K562 (cell line): ENCODE data around the gene GNAT3. TPM values are rescaled to one million over a fixed set of nuclear protein-coding genes. Genes with fewer than 3 reads are reported as not detected.

Experiments used
- E2F1 ChIP-seq: sonication (generic); formaldehyde crosslinking; IDR thresholded peaks from 2 replicates; pipeline ENCODE4 v1.8.1; 2023; ENCODE audit warnings: mild to moderate bottlenecking, missing genetic modification reagents, moderate library complexity
- MLLT1 ChIP-seq, 2 experiments: fragments of 450-650 bp; IDR thresholded peaks; 2 replicates each; pipeline ENCODE4 v1.6.1; 2016
- SETDB1 ChIP-seq: IDR thresholded peaks from one replicate; pipeline ENCODE4 v1.6.1; 2012; ENCODE audit warnings: low read length, control low read depth, inconsistent platforms
- SP1 ChIP-seq: sonication (generic); formaldehyde crosslinking; IDR thresholded peaks from 2 replicates; pipeline ENCODE4 v1.8.1; 2022; ENCODE audit warnings: mild to moderate bottlenecking, missing genetic modification reagents
- STAT5B ChIP-seq: fragments of 250-450 bp; sonication (Bioruptor Pico); IDR thresholded peaks from 2 replicates; pipeline ENCODE4 v1.8.0; 2021; ENCODE audit warnings: mild to moderate bottlenecking, inconsistent platforms
- polyA plus RNA-seq, 8 experiments: library from polyadenylated mRNA; depleted of rRNA in 4 of 8; stranded (reverse) in 5 of 8; unstranded in 3 of 8; fragments of >200 nt; fragmentation: Nextera tagmentation in 2 of 8; fragmentation: Illumina TruSeq in 1 of 8; extraction: Ambion mirVana in 2 of 8; extraction: Trizol in 1 of 8; gene quantifications; 2 replicates each; pipeline versions ENCODE4 v1.2.1 to v1.2.3, GENCODE V29; 2011 to 2014; ENCODE audit warnings: inconsistent platforms in 1 of 8, missing spikeins in 1 of 8
- total RNA-seq, 7 experiments: library from RNA; depleted of rRNA in 6 of 7; stranded (reverse); fragments of >200 nt in 6 of 7; fragmentation: Illumina TruSeq in 2 of 7; extraction: Trizol in 2 of 7; gene quantifications; 2 replicates each; pipeline versions ENCODE4 v1.2.1 to v1.2.3, GENCODE V29; 2011 to 2021; ENCODE audit warnings: low replicate concordance in 1 of 7
- TF ChIP-seq, protein P1 (sequence below): sonication (generic); IDR thresholded peaks from 2 replicates; pipeline ENCODE4 v1.6.1; 2016
- TF ChIP-seq, protein P2 (sequence below), 3 experiments: IDR thresholded peaks in 2 of 3; conservative IDR thresholded peaks in 1 of 3; 2 replicates each; pipeline ENCODE4 v1.5.1; 2011 to 2012; ENCODE audit warnings: low read length in 3 of 3, mild to moderate bottlenecking in 3 of 3, control low read depth in 2 of 3, improper control_type of control experiment in 1 of 3, inconsistent platforms in 1 of 3, low read depth in 1 of 3, mixed read lengths in 1 of 3, moderate library complexity in 1 of 3; ENCODE audit not compliant: insufficient read depth in 2 of 3

Gene GNAT3
- total and polyA plus RNA-seq, 9 of the 15 experiments (the other 6 are each of a cell fraction or from before 2014, with no cell fraction given), result not detected

DNA sequence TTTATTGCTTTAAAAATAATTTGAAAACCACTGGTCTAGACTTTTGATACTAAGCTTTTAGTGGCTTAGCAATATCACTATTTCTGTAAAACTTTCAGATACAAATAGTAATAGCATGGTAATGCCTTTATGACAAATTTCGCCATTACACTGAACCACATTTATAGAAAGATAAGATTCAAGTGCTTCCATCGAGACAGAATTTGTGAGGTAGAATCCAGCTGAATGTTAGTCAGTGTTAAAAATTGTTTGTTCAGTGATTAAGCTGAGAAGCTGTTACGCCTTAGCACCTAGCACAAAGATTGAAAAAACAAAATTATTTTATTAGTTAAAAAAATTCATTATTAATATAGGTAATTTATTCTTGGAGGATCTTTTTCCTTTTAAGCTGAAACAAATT is 36.5 kb downstream of the GNAT3 start (continued):
- TF ChIP-seq, protein P1, sequence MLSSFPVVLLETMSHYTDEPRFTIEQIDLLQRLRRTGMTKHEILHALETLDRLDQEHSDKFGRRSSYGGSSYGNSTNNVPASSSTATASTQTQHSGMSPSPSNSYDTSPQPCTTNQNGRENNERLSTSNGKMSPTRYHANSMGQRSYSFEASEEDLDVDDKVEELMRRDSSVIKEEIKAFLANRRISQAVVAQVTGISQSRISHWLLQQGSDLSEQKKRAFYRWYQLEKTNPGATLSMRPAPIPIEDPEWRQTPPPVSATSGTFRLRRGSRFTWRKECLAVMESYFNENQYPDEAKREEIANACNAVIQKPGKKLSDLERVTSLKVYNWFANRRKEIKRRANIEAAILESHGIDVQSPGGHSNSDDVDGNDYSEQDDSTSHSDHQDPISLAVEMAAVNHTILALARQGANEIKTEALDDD, result no peak
- TF ChIP-seq MLLT1 (IDR thresholded peaks at IDR 0.05), result no peak
- TF ChIP-seq E2F1 (CRISPR knock-in tag), result no peak
- TF ChIP-seq STAT5B (CRISPR knock-in tag), result no peak
- TF ChIP-seq SP1 (CRISPR knock-in tag), result no peak
- TF ChIP-seq, protein P2, sequence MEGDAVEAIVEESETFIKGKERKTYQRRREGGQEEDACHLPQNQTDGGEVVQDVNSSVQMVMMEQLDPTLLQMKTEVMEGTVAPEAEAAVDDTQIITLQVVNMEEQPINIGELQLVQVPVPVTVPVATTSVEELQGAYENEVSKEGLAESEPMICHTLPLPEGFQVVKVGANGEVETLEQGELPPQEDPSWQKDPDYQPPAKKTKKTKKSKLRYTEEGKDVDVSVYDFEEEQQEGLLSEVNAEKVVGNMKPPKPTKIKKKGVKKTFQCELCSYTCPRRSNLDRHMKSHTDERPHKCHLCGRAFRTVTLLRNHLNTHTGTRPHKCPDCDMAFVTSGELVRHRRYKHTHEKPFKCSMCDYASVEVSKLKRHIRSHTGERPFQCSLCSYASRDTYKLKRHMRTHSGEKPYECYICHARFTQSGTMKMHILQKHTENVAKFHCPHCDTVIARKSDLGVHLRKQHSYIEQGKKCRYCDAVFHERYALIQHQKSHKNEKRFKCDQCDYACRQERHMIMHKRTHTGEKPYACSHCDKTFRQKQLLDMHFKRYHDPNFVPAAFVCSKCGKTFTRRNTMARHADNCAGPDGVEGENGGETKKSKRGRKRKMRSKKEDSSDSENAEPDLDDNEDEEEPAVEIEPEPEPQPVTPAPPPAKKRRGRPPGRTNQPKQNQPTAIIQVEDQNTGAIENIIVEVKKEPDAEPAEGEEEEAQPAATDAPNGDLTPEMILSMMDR (IDR thresholded peaks at IDR 0.05 in 2 of 3, conservative IDR thresholded peaks at IDR 0.05 in 1 of 3; ENCODE audit: insufficient read depth in 2 of 3, low read depth in 1 of 3, low read length in 3 of 3), result no peak
- no peak for TF ChIP-seq SETDB1
